GM19397 (cell line): Measurements from ENCODE around the gene FRYL.
A peak's percentile ranks its signal among the peaks of the same experiment; 100 is the strongest.
"Not testable (repeated sequence)": the region's sequence is repeated elsewhere in the genome, so short reads cannot be mapped to it uniquely, and the experiment has no call there.

ENCODE experiments used
- ATAC-seq: cut with Tn5 transposase; IDR thresholded peaks from one replicate; pipeline ENCODE4 v1.9.1; 2021; ENCODE audit warnings: mild to moderate bottlenecking, moderate library complexity; ENCODE audit not compliant: unreplicated experiment

The FRYL gene

DNA sequence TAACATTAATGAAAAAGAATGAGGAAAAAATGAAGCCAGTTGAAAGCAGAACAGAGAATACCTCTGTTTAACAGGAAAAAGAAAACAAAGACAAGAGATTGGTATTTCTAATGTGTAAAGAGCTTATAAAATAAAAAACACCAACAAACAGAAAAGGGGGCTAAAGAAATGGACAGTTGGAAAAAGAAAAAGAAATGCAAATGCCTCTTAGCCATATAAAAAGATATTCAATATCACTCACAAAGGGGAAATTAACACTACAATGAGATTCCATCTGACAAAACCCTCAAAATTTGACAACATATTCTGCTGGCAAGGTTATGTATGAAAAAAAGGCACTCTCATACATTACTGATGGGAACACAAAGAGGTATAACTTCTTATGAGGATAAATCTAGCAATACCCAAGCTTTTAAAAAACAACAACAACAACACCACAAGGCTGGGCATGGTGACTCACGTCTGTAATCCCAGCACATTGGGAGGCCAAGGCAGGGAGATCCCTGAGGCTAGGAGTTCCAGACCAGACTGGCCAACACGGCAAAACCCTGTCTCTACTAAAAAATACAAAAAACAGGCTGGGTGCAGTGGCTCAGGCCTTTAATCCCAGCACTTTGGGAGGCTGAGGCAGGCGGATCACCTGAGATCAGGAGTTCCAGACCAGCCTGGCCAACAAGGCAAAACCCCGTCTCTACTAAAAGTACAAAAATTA is 75.8 kb downstream of the FRYL start:
- no peak for ATAC-seq

DNA sequence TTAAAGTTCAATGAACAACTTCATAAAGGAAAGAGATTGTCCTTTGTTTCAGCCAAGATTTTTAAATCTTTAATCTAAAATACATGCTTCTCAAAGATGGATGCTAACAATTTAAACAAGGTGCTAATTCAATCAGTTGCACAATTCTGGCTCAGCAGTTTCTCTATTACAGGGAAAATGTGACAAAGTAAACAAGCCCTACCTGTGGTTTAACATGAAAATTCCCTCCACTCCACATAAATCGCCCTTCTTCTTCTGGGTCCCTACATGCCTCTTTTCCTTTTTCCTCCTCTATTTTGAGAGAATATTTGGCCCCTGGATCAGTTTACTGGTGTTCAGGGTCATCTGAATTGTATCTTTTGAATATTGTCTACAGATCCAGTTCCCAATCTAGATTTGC is 80.6 kb downstream of the FRYL start:
- ATAC-seq: no peak

DNA sequence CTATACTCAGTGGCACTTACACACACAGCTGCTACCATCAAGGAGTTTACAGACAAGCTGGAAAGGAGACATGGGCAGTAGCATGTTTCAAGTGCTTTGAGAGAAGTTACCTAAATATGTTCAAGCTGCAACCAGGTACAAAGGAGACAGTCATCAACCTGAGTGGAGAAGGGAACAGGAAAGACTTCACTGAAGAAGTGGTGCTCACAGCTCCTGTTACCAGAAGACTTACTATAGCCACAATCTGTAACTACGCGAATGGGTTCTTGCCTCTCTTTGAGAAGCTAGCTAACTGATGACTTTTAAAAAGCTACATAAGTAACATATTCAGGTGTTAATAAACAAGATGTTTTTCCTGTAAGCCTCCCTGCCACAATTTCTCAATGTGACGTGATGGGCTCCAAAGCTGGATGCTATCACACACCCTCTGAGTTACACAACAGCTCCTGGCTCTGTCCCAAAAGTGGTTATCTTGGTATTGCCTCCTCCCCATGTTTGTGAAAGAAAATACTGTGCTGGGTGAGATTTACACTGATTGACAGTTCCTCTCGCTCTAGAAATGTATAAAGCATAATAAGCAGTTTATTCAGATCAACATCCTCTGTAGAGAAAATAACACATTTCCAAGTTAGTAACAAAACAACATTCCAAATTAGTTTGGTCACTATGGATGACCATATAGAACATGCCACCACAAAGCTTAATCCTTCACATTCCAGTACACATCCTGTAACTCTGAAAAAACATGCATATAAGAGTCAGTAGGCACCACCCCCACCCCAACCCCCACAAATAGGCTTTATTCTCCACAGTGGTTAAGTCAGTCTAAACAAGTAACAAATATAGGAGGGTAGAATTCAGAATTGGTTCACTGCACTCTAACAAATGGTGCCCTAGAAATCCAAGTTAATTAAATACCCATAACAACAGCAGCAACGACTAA is 81.8 kb downstream of the FRYL start:
- ATAC-seq: no peak

DNA sequence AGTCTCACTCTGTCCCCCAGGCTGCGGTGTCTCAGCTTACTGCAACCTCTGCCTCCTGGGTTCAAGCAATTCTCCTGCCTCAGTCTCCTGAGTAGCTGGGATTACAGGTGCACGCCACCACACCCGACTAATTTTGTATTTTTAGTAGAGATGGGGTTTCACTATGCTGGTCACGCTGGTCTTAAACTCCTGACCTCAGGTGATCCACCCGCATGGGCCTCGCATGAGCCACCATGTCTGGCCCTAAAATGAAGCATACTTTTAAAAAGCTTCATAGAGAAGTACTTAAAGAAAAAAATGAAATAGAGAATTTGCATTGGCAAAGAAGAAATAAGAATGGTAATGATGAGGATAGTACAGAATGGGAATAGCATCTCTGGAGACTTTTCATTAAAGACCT is 82.6 kb downstream of the FRYL start:
- not testable (repeated sequence) for ATAC-seq

DNA sequence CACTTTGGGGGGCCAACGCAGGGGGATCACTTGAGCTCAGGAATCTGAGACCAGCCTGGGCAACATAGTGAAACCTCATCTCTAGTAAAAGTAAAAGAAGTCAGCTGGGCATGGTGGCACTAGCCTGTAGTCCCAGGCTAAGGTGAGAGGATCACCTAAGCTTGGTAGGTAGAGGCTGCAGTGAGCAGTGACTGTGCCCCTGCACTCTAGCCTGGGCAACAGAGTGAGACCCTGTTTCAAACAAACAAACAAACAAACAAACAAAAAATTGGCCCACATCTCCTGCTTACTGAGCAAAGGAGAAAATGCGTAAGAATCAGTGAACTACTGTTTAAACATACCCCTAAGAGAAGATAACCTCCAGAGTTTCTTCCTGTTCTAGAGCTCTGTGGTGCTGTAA is 85.3 kb downstream of the FRYL start:
- no peak for ATAC-seq

DNA sequence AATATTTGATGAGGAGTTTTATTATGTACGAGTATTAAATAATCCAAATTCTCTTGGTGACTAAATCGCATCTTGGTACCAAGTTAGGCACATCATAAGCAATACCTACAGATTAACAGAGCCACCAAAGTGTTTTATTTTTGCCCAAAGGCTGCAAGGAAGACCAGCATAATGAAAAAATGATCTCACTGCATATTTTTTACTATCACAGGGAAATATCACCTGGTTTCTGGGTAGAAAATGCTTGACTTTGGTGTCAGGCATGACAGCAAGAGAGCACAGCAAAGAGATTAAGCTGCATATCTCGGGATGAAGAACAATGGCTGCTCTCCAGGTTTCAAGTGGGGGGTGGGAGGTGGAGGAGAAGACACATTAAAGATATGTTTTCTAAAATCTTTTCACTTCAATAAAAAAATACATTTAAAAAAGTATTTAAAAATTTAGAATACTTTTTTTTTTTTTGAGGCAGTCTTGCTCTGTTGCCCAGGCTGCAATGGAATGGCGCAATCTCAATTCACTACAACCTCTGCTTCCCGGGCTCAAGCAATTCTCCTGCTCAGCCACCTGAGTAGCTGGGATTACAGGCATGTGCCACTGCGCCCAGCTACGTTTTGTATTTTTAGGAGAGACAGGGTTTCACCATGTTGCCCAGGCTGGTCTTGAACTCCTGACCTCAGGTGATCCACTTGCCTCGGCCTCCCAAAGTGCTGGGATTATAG is 86.1 kb downstream of the FRYL start:
- ATAC-seq: no peak

DNA sequence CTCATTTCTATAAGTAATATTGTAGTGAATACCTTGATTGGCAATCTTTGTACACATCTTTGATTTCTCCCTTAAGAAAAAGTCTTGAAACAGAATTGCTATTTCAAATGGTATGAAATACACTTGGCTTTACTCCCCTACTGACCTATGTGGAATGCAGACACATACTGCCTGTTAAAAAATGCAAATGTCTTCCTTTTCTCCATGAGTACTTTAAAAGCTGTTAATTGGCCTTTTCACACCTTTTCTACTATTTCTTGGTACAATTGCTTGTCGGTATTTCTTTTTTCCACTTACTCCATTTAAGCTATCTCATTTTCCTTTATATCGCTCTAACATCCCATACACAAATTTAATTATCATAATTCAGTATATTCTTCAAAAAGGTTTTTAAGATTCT is 87.2 kb downstream of the FRYL start:
- ATAC-seq: no peak

DNA sequence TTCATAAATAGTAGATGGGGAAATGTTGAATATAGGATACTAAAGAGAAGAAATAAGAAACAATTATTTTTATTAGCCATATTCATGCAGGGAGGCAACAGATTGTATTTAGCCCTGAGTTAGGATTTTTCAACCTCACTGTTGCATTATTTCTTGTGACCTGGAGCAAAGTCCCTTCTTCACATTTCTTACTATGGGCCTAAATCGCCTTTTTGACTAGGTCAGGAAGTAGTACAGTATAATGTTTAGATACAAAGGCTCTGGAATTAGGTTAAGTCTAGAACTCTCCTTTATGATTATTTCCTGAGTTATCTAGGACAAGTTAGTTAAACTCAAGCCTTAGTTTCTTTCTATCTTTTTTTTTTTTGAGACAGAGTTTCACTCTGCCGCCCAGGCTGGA is 88.0 kb downstream of the FRYL start:
- ATAC-seq: no peak

DNA sequence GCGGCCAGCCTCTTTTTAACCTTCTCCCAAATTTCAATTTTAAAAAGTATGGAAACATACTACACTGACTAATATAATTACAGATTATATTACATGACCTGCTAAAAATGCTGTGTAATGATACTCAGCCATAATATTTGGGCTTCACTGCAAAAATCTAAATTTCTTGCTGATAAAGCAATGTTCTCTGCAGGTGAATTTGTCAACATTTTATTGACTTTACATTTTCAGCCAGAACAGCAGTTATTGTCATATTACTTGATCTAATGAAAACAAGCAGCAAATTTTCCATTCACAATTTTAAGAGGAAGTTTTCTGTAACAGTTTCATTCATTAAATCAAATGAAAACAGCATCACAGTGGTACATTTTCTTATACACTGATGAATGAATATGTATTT is 91.1 kb downstream of the FRYL start:
- ATAC-seq: no peak

DNA sequence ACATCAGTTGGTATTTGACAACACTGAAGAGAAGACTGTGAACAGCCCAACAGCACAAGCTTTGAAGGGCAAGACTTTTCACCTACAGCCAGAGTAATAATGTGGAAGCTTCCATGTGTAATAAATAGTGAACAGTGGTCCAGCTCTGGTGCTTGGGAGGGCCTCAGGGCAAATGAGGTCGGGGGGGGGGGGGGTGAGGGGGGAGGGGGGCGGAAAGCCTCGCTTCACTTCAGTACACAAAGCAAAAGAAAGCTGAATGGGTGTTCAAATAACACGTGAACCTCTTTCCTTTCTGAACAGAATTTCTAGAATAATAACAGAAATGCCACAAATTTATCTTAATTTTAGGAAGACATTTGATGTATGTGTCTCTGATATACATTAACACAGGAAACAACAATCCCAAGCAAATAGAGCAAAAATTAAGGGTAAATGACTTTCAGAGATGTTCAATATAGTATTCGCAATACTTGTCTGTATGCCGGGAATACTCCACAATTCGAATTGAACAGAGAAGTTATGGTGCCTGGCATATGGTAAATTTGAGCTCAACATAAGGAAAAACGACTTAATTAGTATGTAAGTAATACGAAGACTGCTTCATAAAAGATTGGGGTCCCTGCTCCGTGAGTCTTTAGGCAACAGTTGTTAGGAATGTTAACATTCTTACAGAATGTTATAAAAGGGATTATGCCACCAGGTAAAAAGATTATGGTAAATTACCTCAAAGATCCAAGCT is 92.6 kb downstream of the FRYL start:
- no peak for ATAC-seq

DNA sequence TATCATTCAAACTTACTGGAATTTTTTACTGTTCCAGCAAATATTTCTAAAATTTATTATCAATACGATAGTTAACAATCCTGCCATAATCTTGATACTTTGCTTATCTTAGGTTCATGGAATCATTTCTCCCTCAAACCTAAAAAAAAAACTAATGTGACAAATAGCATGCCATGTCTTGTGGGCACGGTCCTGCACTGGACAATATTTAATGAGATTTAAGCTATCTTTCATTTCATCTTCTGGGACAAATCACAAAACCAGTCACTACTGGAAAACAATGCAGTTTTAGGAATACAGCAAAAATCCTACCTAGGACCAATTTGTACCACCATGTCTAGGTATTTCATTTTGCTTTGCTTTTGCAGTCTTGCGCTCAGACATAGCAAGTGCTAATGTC is 93.7 kb downstream of the FRYL start:
- ATAC-seq: no peak

DNA sequence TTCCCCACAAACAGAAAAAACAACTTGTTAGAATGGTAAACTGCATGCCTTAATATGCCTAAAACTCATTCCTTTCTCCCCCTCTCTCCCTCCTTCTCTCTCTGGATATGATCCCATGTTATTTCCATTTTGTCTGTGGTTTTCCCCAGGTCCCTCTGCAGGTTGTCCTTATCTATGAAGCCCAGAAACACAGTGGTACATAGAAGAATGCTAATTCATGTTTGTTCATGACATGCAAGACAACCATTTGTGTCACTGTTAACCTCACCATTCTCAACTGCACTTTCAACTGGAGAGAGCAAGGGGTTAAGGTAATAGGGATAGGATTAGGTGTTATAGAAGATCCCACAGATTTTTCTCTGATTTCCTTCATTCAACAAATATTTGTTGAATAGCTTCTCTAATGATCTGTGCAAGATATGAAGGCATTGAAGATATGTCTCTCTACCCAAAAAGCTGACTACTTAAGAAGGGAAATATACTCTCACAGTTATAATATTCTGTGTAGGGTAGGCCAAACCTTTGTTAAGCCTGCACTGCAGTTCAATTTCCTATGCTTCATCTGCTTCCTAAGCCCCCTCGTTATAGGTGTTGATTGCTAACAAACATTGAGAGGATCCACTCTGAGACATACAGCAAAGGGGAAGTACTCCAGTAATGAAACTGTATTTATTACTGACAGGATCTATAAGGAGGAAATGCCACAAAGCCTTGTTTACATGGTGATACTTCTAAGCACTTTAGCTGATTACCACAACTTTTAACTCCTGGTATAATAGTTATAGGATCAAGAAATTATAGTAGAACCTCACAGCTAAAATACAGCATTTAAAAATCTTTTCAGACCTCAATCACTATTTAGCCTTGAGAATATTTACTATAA is 96.1 kb downstream of the FRYL start:
- peak; percentile 81 for ATAC-seq

DNA sequence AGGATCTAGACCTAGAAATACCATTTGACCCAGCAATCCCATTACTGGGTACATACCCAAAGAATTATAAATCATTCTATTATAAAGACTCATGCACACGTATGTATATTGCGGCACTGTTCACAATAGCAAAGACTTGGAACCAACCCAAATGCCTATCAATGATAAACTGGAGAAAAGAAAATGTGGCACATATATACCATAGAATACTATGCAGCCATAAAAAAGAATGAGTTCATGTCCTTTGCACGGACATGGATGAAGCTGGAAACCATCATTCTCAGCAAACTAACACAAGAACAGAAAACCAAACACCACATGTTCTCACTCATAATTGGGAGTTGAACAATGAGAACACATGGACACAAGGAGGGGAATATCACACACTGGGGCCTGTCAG is 97.2 kb downstream of the FRYL start:
- not testable (repeated sequence) for ATAC-seq

DNA sequence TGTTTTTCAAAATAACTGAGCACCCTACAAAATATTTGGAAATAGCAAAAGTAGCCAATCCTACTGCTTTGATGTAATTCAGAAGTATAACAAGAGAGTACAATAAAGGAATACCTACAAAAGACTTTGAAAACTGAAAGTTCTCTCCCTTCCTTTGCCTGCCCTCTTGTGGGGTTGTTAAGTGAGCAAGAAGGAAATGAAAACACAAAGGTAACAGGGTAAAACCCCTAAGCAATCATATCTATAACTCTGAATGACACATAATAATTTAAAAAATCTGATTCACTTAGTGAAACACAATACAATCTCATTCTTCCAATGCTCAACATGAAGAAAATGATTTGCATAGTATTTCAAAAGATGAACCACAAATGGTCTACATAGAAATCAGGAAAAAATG is 98.2 kb downstream of the FRYL start:
- ATAC-seq: no peak

DNA sequence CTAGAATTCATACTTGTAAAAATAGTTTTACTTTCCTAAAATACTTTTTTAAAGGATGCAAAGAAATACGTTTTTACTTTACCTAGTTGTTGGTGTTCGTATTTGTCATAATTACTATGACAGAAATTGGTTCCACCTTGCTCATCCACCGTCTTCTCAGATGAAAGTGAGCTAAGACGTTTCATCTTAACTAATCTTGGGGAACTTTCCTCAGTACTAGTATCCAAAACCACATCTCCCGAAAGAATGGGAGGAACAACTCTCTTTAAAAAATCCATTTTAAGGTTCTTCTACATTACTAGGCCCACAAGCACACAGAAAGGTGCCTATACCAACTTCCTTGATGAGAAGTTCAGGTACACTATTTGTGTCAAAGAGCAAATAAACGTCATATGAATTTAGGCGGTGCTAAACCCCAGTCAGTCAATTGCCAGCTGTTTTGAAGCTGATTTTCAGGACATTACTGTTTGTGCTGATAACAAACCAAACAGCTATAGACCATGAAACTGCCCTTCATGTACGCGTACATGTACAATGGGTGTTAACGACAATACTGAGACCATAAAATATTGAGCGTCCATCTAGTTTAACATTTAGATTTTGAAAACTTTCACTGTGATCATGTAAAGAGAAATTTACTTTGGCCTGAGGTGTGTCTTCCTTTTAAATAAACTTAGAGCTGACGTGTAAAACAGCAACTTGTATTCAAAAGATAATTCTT is 99.1 kb downstream of the FRYL start:
- no peak for ATAC-seq

DNA sequence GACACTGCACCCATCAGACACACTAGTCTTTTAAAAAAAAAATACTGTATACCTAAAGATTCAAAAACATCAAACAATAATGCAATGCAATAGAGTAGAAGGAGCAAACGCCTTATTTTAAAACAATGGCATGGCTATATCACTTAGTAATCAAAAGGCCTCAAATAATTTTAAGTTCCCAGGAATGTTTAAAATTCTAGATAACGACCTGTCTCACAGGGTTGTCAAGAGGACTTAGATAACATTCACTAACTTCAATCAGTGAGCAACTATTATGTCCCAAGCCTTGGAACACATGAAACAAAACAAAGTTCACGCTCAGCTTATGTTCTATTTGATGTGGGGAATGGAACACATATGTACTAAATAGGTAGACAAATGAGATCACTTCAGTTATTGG is 106.5 kb downstream of the FRYL start:
- ATAC-seq: no peak

DNA sequence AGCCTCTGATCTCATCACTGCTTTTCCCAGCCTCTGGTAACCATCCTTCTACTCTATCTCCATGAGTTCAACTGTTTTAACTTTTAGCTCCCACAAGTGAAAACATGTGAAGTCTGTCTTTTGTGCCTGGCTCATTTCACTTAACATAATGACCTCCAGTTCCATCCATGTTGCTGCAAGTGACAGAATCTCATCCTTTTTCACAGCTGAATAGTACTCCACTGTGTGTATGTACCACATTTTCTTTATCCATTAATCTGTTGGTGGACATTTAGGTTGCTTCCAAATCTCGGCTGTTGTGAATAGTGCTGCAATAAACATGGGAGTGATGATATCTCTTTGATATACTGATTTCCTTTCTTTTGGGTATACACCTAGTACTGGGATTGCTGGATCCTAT is 109.5 kb downstream of the FRYL start:
- no peak for ATAC-seq

DNA sequence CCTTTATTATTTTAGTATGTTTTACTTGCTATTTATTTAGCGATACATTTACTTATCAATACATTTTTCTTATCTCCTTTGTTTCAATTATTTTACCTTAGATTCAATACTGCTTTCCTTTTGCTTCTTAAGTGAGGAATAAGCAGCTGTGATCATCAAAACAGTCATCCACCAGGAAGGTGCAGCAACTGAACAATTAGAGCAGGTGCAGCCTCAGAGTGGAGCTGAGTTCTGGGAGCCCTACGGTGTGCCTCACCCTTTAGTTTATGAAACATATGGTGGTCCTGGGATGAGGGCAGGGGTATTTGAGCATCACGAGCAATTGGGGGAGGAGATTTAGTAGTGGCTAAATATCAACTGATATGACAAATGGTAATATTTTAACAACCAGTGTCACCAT is 111.0 kb downstream of the FRYL start:
- no peak for ATAC-seq

DNA sequence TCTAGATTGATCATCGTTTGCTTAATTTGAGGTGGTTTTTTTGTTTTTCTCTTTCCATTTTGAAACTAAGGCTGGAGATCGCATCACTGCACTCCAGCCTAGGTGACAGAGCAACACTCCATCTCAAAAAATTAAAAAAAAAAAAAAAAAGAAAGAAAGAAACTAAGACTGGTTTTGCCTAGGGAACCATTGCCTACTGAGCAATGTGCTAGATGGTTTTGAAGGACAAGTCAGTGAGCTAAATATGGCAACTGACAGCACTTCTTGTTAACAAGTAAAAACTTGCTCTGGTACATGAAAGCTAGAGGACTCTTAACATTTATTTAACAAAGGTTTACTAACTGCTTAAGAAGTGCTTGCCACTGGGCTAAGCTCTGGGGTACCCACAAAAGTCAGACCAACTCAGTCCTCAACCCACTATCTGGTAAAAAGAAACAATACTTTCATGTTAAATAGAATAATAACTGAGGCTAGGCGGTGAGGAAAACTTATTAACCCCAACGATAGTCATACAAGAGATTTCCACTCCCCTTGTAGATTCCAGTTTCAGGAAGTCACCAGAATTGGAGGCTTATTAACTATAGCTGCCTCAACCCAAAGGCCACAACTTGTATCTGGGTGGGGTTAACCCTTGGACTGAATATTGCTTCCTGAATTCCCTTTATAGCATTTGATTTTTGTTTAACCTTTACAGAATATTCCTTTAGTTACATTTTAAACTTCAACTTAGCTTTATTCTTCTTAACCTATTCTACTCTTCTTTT is 111.6 kb downstream of the FRYL start:
- ATAC-seq: no peak
